Hippocampal formation (tissue), 2 donors: ENCODE data around the gene DNAJB12.
"Not testable (repeated sequence)": the region's sequence is repeated elsewhere in the genome, so short reads cannot be mapped to it uniquely, and the experiment has no call there.

Experiments
- DNase-seq, 2 donors: peaks; one replicate each; lab custom pipeline; 2025; lab: John Stamatoyannopoulos, UW

The DNAJB12 gene

DNA sequence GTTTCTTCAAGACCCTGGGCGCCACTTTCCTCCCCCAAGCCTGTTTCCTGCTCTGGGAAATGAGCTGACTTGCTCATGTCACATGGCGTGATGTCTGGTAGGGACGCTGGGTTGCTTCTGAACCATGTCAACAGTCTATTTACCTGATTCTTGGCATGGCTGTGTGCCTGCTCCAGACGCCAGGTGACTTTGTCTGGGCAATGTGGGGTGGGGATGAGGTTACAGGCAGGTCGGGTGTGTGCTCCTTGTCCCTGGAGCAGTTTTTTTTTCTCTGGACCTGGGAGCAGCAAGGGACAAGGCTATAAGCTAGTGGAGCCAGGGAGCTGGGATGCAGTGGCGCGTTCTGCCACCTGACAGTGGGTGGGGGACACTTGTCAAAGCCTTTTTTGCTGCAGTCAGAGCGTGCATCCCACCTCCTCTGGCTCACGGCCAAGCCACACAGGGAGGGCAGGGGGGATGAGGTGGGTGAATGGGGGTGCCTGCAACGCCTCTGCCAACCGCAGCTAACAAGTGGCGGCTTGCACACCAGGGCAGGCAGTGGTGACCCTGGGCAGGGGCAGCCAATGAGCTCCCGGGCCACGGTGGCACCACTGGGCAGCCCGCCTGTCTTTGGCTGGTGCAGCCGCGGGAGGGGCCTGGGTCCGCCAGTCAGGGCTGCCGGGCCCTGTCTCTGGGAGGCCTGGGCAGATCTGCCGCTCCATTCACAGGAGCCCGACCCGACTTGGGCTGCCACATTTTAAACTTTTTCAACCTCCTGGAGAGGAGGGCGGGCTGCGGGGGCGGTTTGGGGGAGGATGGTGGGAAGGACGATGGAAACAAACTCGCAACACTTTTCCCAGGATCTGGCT, 22.9 kb downstream of the DNAJB12 start:
- DNase-seq, result peak; percentile 84 to 93

- DNase-seq, result no peak
These were observed 24.7 kb downstream of the DNAJB12 start for GRCh38 chr10:72330069-72330426.

DNA sequence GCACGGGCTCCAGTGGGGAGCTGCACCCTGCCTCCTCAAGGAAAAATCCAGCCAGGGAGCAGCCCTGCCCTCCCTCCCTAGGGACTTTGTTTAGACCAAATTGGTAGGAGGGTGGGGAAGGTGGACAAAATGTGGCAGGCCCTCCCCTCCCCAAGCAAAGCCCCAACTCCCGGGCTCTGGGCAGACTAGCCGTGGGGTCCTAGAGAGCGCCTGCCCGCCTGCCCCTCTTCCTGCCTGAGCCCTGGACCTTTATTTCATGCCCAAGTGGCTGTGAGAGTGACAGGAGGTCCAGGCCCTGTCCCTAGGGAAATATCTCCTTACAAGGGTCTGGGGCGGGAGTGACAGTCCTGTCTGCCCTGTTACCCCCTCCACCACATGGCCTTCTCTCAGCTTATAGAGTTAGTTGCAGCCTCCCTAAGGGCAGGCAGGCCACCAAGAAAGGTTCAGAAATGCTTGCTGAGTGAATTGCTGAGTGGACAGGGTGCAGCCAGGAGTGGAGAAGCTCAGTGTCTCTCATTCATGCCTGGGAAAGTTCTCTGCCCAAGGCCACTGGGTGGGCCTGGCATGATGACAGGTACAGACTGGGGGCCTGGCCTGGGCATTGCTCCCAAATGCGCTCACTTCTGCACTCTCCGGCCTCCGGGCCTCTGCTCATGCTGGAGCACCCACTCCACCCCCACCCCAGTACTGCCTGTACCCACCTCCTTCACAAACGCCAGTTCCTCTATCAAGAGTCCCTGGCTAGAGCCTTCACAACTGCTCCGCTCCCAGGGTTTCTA, 25.2 kb downstream of the DNAJB12 start:
- no peak for DNase-seq

- no peak for DNase-seq
These were observed 25.9 kb downstream of the DNAJB12 start for GRCh38 chr10:72328829-72329204.

DNA sequence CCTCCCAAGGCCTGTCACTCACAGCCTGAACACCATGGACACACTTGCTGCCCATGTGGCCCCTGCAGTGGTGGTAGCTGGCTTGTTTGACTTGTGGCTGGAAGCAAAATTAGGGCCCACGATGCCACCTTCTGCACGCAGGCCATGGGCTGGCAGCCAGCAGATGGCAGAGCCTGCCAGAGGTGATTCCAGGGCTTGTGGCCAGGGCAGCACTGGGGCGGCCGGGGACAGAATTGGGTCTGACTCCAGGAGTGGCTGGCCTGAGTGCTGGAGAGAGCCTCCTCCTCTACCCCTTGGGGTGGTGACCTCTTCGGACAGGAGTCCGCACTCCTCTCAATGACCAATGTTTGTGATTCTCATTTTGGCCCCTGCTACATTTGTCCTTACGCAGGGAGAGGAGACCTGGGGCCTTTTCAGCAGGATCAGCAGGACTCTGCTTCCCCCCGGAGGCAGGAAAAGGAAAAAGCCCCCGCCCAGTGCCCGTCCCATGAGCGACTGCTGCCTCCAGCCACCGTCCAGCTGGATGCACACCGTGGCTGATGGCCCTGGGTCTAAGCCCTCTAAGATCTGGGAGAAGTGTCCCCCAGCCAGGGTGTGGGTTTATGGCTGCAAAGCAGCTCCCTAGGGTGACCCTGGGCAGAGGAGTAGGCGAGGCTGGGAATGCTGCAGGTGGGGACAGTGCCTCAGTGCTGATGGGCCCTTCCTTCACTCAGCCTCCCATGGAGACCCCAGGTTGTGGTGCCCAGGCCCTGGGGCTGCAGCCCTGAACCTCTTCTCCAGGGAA, 26.5 kb downstream of the DNAJB12 start:
- DNase-seq, result peak; percentile 69 to 71

DNA sequence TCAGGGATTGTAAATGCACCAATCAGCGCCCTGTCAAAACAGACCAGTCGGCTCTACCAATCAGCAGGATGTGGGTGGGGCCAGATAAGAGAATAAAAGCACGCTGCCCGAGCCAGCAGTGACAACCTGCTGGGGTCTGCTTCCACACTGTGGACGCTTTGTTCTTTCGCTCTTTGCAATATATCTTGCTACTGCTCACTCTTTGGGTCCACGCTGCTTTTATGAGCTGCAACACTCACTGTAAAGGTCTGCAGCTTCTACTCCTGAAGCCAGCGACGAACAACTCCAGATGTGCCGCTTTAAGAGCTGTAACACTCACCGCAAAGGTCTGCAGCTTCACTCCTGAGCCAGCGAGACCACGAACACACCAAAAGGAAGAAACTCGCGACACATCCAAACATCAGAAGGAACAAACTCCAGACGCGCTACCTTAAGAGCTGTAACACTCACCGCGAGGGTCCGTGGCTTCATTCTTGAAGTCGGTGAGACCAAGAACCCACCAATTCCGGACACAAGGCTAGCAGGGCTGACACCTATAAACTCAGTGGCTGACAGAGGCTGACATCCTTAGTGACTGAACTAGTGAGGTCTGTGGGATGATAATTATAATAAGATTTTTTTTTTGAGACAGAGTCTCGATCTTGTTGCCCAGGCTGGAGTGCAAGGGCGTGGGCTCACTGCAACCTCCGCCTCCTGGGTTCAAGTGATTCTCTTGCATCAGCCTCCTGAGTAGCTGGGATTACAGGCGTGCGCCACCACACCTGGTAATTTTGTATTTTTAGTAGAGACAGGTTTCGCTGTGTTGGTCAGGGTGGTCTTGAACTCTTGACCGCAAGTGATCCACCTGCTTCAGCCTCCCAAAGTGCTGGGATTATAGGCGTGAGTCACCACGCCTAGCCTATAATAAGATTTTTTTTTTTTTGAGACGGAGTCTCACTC, 27.8 kb downstream of the DNAJB12 start:
- DNase-seq, result not testable (repeated sequence)

DNA sequence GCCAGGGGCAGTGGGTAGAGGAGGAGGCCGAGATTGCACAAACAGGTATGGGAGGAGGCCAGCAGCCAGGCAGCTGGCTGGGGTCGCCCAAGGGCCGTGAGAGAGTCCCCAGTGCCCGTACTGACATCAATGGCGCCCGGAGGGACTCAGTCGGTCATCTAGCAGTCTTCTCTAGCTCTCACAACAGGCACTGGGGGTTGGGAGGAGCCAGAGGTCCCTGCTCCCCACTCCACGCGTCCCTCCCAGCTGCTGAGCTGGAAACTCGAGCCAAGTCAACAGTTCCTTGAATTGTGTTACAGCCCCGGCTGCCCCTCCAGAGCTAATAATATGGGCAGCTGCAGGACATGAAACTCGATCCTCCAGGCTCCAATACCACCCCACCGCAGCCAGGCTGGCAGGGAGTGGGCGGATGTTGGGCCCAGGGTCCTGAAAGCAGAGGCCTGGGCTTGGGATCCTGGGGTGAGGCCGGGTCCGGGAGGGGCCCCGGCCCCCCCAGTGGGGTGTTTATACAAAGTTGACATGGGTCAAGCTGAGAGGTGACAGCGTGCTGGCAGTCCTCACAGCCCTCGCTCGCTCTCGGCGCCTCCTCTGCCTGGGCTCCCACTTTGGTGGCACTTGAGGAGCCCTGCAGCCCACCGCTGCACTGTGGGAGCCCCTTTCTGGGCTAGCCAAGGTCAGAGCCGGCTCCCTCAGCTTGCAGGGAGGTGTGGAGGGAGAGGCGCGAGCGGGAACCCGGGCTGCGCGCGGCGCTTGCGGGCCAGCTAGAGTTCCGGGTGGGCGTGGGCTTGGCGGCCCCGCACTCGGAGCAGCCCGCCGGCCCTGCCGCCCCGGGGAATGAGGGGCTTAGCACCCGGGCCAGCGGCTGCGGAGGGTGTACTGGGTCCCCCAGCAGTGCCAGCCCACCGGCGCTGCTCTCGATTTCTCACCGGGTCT, 29.2 kb downstream of the DNAJB12 start:
- DNase-seq, result peak; percentile 68 to 72

DNA sequence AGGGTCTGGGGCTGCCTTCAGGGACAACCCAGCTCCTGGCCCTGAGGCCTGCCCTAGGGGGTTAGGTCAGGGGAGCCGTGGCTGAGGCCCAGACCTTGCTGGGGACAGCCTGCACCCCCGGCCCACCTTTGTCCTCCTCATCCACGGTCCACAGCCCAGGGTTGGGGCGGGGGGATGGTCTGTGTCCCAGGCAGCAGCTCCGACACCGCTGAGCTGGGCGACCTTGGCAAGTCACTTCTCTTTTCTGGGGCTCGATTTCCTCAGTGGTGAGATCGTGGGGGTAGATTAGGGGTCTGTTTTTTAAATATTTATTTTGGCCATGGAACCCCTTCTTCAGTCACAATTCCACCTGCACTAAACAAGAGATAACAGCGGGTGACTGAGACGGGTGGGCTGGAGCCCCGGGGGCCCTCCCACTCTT, 30.9 kb downstream of the DNAJB12 start:
- no peak for DNase-seq

- no peak for DNase-seq
These were observed 31.5 kb downstream of the DNAJB12 start for GRCh38 chr10:72323108-72323749.

DNA sequence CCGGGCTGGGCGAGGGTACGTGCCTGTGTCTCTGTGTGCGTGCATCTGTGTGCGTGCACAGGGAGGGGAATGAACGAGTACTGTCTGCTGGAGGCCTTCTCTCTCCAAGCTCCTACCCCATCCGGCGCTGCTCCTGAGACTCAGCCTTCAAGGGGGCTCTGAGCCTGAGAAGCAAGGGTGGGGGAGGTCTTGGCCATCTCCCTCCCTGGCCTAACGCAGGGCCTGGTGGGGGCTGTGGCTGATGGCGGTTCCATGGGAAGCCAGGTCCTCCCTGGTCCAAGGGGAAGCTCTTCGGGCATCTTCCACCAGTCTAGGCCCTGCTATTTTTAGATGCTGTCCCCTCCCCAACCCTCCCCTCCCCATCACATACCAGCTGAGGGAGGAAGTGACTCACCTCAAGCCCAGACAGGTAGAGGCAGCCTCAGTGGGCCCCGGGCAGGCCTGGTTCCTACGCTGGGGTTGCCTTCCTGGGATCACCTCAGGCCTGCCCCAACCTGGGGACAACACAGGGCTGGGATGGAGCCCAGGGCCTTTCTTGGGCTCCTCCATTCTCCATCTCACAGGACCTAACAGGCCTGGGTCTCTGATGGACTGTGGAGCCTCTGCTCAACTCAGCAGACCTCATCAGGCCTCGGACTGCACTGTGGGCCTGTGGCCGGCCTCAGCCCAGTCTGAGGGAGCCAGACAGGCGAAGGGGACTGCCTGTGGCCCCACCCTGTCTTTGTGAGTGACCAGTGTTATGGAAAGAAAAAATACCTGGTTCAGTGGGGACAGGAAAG, 32.2 kb downstream of the DNAJB12 start:
- DNase-seq, result no peak

- no peak for DNase-seq
These were observed 32.8 kb downstream of the DNAJB12 start for GRCh38 chr10:72322030-72322279.

DNA sequence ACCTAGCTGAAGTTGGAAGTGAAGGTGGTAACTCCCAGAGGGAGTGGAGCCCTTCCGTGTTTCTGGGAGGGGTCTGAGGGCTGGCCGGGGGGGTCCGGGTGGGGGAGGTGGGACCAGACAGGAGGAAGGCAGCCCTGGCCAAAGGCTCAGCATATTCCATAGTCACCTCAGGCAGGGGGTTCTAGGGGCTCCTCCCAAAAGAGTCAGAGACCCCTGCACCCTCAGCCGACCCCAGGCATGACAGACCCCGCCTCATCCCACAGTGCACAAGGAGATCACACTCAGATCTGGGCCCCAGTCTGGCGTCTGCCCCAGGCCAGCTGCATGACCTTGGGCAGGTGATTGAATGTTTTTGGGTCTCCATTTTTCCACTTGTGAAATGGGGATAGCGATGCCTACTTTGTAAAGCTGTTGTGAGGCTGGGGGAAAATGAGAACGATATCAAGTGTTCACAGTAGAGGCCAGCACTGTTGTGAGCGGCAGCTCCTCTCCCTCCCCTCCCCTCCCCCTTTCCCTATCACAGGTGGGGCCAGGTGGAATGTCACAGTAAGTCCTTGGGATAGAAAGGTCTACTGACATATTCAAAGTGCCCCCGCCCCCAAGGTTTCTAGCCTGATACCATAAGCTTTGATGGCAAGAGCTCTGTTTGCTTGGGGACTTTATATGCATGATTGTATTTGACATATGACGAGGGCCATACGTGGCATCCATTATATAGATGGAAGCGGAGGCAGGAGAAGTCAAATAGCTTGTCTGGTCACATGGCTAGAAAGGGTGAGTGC, 33.3 kb downstream of the DNAJB12 start:
- no peak for DNase-seq

GRCh38 chr10:72320676-72321247, 34.0 kb downstream of the DNAJB12 start:
- no peak for DNase-seq

DNA sequence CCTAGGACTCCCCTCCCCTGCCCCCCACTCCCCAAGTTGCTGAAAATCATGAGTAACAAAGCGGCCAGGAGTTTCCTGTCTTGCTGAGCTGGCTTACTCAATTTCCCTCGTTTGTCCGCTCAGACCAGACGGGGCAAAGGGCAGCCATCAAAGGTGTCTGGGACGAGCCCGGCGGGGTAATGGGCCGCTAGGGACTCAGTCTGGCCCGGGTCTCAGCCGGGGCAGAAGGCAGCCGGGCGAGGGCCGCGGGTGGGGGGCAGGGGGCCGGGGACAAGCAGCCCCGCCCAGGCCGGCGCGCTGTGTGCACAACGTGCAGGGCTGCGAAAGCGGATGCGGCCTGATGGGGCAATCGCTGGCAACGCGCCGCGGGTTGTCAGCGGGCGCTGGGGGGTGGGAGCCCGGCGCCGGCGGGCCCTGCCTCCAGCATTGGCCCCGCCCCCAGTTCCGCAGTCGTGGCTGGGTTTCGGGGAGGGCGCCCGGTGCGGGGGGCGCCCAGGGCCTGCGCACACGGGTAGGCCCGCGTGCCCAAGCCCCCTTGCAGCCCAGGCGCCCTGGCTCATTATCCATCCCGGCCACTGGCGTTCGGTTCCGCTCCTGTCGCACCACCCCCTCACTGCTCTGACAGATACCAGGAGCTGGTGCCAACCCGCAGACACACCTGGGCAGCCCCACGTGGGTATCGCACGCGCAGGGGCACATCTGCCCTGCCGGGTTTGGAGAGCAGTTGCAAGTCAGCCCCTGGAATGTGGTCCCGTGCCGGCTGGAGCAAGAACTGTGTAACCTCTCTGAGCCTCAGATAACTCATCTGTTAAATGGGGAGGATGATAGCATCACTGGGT, 35.1 kb downstream of the DNAJB12 start:
- DNase-seq, result peak; percentile 61 to 75

- no peak for DNase-seq
These were observed 36.1 kb downstream of the DNAJB12 start for GRCh38 chr10:72318418-72319262.
